Tibial nerve (tissue), 4 donors: ENCODE measurements around the gene LIAS. TPM values are rescaled to one million over a fixed set of nuclear protein-coding genes. Genes with fewer than 3 reads are reported as not detected.

Source experiments
- DNase-seq, 2 donors: peaks; one replicate each; pipeline ENCODE4 v3.0.0-alpha.2; 2019; ENCODE audit warnings: low spot score in 2 of 2
- H3K27ac ChIP-seq, 4 donors: fragments of 200-600 bp; sonication (generic) in 3 of 4; one replicate each; pipeline ENCODE4 v1.5.1; 2017 to 2019; ENCODE audit warnings: mild to moderate bottlenecking in 1 of 4
- H3K27me3 ChIP-seq, 2 donors: fragments of 200-600 bp; sonication (generic) in 1 of 2; one replicate each; pipeline versions ENCODE4 v1.5.1 to v1.6.0; 2017 to 2019
- H3K36me3 ChIP-seq, 3 donors: fragments of 200-600 bp; sonication (generic); one replicate each; pipeline ENCODE4 v1.5.1; 2018 to 2019
- H3K4me1 ChIP-seq, 4 donors: fragments of 200-600 bp; sonication (generic) in 3 of 4; one replicate each; pipeline ENCODE4 v1.5.1; 2017 to 2019
- H3K4me3 ChIP-seq, 4 donors: fragments of 200-600 bp; sonication (generic) in 3 of 4; one replicate each; pipeline ENCODE4 v1.5.1; 2017 to 2019; ENCODE audit warnings: mild to moderate bottlenecking in 1 of 4, moderate library complexity in 1 of 4
- H3K9me3 ChIP-seq, 4 donors: fragments of 200-600 bp; sonication (generic) in 3 of 4; one replicate each; pipeline ENCODE4 v1.5.1; 2017 to 2019
- EP300 ChIP-seq, 2 donors: sonication (generic); formaldehyde crosslinking; IDR thresholded peaks; one replicate each; pipeline ENCODE4 v1.6.1; 2017; ENCODE audit warnings: antibody characterized with exemption in 2 of 2, mild to moderate bottlenecking in 1 of 2
- POLR2A ChIP-seq, 2 donors: fragments of 450-650 bp; IDR thresholded peaks; one replicate each; pipeline ENCODE4 v1.6.1; 2017; ENCODE audit warnings: antibody characterized with exemption in 2 of 2, mild to moderate bottlenecking in 2 of 2, moderate library complexity in 2 of 2
- WGBS, 2 donors: methylation state at CpG; one replicate each; pipeline ENCODE4 v1.1.5; 2018; 5-methylcytosine and 5-hydroxymethylcytosine counted together
- total RNA-seq, 4 donors: library from RNA; depleted of rRNA; stranded (reverse); fragments of >200 nt; gene quantifications; one replicate each; pipeline ENCODE4 v1.1.0, GENCODE V29; 2016
- TF ChIP-seq, protein P1 (sequence below), 5 experiments: fragments of 200-600 bp in 3 of 5; fragments of 450-650 bp in 2 of 5; sonication (generic) in 3 of 5; IDR thresholded peaks; one replicate each; pipeline ENCODE4 v1.5.1; 2016 to 2019; ENCODE audit warnings: antibody characterized with exemption in 5 of 5, mild to moderate bottlenecking in 3 of 5, moderate library complexity in 2 of 5

Gene LIAS
- total RNA-seq, 4 donors from 2014 or later, result 9.3 to 11.2 (median 11.0) TPM

DNA sequence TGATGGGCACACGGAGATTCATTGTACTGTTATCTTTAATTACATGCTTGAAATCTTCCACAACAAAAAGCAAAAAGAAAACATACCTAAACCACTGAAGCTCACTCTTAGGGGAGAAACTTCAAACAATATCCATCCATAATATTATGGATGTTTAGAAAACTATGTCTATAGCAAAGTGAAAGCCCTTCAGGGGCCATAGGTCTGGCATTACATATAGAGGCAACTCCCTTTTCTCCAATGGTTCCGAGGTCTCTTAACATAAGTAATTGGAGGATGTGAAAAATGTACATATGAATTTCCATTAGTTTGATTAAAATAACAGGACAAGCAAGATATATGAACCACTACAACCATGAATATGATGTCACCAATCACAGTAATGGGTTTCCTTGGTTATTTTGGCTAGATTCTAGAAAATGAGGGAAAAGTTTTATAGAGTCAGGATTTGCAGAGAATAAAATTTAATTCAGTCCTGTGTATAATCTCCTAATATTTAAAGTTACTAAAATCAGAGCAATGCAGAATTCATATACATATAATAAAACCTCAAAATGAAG, 57.6 kb downstream of the LIAS start:
- no peak for DNase-seq
- H3K36me3 ChIP-seq, result peaks cover 0 to 70% (median 0%) of the 10 kb centered on the region in 3 donors
- no peak overlapping the region for H3K27ac ChIP-seq
- H3K4me3 ChIP-seq, result no peak overlapping the region
- no peaks in the 10 kb centered on the region for H3K27me3 ChIP-seq
- 84 to 94% methylated on average over 2 of the region's 2 CpGs for WGBS, 2 donors
- H3K4me1 ChIP-seq, result peaks cover 0 to 13% (median 0%) of the 10 kb centered on the region in 4 donors
- no peak for TF ChIP-seq EP300 (IDR thresholded peaks at IDR 0.05)
- no peak for TF ChIP-seq POLR2A (IDR thresholded peaks at IDR 0.05)
- TF ChIP-seq, protein P1, sequence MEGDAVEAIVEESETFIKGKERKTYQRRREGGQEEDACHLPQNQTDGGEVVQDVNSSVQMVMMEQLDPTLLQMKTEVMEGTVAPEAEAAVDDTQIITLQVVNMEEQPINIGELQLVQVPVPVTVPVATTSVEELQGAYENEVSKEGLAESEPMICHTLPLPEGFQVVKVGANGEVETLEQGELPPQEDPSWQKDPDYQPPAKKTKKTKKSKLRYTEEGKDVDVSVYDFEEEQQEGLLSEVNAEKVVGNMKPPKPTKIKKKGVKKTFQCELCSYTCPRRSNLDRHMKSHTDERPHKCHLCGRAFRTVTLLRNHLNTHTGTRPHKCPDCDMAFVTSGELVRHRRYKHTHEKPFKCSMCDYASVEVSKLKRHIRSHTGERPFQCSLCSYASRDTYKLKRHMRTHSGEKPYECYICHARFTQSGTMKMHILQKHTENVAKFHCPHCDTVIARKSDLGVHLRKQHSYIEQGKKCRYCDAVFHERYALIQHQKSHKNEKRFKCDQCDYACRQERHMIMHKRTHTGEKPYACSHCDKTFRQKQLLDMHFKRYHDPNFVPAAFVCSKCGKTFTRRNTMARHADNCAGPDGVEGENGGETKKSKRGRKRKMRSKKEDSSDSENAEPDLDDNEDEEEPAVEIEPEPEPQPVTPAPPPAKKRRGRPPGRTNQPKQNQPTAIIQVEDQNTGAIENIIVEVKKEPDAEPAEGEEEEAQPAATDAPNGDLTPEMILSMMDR (IDR thresholded peaks at IDR 0.05), result no peak
- no peaks in the 10 kb centered on the region for H3K9me3 ChIP-seq

DNA sequence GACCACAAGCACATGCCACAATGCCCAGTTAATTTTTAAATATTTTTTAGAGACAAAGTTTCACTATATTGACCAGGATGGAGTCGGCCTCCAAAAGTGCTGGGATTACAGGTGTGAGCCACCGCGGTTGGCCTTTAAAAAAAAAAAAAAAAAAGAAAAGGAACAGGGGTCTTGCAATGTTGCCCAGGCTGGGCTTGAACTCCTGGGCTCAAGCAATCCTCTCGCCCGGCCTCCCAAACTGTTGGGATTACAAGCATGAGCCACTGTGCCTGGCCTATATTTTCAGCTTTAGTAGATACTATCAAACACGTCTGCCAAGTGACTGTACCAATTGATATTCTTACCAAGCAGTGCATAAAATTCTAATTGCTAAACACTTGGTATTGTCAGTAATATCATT, 59.6 kb downstream of the LIAS start:
- DNase-seq, result no peak
- H3K9me3 ChIP-seq, result no peaks in the 10 kb centered on the region
- H3K27ac ChIP-seq, result no peak overlapping the region
- peaks cover 0 to 28% (median 0%) of the 10 kb centered on the region in 4 donors for H3K4me1 ChIP-seq
- TF ChIP-seq POLR2A (IDR thresholded peaks at IDR 0.05), result no peak
- 94 to 96% methylated on average over 6 of the region's 6 CpGs for WGBS, 2 donors
- H3K36me3 ChIP-seq, result peaks cover 0 to 50% (median 0%) of the 10 kb centered on the region in 3 donors
- no peaks in the 10 kb centered on the region for H3K27me3 ChIP-seq
- H3K4me3 ChIP-seq, result no peak overlapping the region

DNA sequence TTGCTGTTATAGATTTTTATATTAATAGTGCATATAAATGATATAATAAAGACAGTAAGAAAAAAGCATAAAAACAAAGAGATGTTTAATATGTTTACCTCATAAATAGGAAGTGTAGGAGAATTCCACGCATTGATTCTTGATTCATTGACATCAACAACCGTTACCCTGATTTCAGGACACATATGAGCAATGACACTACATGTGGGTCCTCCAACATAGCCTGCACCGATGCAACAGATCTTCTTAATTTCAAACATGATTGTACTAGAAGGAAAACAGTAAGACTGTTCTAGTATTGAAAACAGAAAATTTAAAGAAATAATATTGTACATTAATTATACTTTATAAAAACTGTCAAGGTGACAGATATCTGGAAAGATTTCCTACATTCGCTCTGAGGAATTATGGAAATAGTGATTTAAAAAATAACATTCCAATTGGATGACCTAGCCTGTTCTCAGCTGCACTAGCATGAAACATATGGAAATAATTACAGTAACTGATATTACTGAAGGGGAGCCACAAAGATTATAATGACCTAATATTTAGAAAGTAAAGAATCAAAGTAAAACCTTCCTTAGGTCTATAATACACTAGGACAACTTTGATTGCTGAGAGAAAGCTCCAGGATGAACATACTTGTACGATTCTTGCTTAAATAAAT, 62.5 kb downstream of the LIAS start:
- no peak for TF ChIP-seq EP300 (IDR thresholded peaks at IDR 0.05)
- TF ChIP-seq POLR2A (IDR thresholded peaks at IDR 0.05), result no peak
- TF ChIP-seq, protein P1 (IDR thresholded peaks at IDR 0.05), result no peak
- no peak overlapping the region for H3K4me3 ChIP-seq
- no peaks in the 10 kb centered on the region for H3K9me3 ChIP-seq
- peak overlapping the region in 1 of 4 donors; percentile 9 for H3K27ac ChIP-seq
- 45 to 53% methylated on average over 5 of the region's 5 CpGs for WGBS, 2 donors
- peaks cover 0 to 46% (median 4%) of the 10 kb centered on the region in 4 donors for H3K4me1 ChIP-seq
- no peaks in the 10 kb centered on the region for H3K27me3 ChIP-seq
- DNase-seq, result no peak
- peaks cover 0 to 36% (median 0%) of the 10 kb centered on the region in 3 donors for H3K36me3 ChIP-seq

DNA sequence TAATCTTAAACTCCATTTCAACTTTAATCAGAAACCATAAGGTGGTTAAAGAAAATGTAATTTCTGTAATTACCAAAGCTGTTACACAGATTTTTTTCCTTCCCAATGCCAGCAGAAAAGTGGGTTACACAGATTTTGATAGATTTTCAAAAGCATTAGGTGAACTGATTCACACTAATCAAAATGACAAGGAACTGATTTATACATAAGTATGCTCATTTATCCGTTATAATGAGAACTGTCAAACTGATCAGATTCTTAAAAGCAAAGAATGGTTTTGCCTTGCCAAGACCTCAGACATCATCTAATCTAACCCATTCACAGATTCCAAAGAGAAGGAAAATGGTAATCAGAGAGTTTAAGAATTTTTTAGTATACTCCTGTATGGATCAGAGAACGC, 63.2 kb downstream of the LIAS start:
- no peaks in the 10 kb centered on the region for H3K9me3 ChIP-seq
- DNase-seq, result no peak
- H3K36me3 ChIP-seq, result peaks cover 0 to 33% (median 0%) of the 10 kb centered on the region in 3 donors
- H3K27ac ChIP-seq, result peak overlapping the region in 1 of 4 donors; percentile 9
- WGBS, 2 donors, result 56 to 73% methylated on average over 2 of the region's 2 CpGs
- peaks cover 0 to 47% (median 5%) of the 10 kb centered on the region in 4 donors for H3K4me1 ChIP-seq
- H3K27me3 ChIP-seq, result no peaks in the 10 kb centered on the region
- TF ChIP-seq EP300 (IDR thresholded peaks at IDR 0.05), result no peak
- TF ChIP-seq, protein P1 (IDR thresholded peaks at IDR 0.05), result no peak
- TF ChIP-seq POLR2A (IDR thresholded peaks at IDR 0.05), result no peak
- H3K4me3 ChIP-seq, result no peak overlapping the region

DNA sequence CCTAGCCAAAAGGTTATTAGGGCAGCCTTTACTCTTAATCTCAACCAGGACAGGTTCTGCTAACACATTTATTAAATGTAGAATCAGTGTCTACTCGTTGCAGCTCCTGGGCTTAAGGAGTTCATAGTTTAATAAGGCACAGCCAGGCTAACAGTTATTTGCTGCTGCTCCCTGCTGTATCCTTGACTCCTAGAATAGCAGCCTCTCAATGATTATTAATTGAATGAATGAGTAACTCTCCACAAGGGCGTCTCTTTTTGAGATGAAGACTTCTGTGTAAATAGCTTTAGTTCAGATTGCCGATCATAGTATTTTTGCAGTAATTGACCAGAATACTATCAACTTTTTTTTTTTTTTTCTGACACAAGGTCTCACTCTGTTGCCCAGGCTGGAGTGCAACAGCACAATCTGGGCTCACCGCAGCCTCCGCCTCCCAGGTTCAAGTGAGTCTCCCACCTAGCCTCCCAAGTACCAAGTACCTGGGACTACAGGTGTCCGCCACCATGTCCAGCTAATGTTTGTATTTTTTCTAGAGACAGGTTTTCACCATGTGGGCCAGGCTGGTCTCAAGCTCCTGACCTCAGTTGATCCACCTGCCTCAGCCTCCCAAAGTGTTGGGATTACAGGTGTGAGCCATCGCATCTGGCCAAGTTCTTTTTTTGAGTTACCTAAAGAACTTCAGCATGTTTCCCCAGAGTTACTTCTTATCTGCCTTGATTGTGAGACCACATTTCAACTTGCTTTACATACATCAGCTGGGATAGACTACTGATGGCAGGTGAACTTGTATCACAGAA, 65.5 kb downstream of the LIAS start:
- Histone ChIP-seq H3K4me3 (no peak overlapping the region), H3K9me3 (no peaks in the 10 kb centered on the region), H3K27me3 (no peaks in the 10 kb centered on the region), H3K36me3 (peaks cover 0 to 11% (median 0%) of the 10 kb centered on the region in 3 donors), H3K4me1 (peaks cover 0 to 58% (median 11%) of the 10 kb centered on the region in 4 donors), H3K27ac (no peak overlapping the region)
- WGBS, 2 donors, result 74% methylated on average over 7 of the region's 7 CpGs
- DNase-seq, result no peak
- no peak for TF ChIP-seq POLR2A (IDR thresholded peaks at IDR 0.05)
- no peak for TF ChIP-seq EP300 (IDR thresholded peaks at IDR 0.05)
- TF ChIP-seq, protein P1 (IDR thresholded peaks at IDR 0.05), result no peak
